HG02981 (cell line): Measurements from ENCODE around the gene NPHS1.

Source experiments
- ATAC-seq: cut with Tn5 transposase; IDR thresholded peaks from one replicate; pipeline ENCODE4 v1.9.1; 2021; ENCODE audit warnings: mild to moderate bottlenecking, moderate library complexity; ENCODE audit not compliant: unreplicated experiment

NPHS1 gene

GRCh38 chr19:35789195-35789977 is 62.9 kb downstream of the NPHS1 start:
- ATAC-seq, result no peak

DNA sequence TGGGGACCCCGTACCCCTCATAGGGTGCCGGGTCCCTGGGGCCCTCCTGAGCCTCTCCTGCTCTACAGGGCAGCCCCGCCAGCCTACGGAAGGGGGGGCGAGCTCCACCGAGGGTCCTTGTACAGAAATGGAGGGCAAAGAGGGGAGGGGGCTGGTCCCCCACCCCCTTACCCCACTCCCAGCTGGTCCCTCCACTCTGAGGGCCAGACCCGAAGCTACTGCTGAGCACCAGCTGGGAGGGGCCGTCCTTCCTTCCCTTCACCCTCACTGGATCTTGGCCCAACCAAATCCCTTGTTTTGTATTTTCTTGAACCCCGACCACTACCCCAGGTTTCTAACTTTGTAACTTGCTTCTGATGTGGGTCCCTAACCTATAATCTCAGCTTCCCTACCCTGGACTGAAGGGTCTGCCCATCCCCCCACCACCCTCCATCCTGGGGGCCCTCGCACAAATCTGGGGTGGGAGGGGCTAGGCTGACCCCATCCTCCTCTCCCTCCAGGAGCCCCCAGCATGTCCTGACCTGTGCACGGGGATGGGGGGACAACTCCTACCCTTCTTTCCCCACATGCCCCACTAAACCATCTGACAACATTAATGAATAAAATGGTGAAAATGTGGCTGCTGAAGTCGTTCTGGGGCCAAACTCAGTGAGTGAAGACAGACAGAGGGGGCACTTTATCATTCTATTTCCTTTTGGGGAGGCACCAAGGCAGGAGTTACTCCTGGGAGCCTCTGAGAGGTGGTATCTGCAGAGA is 63.9 kb downstream of the NPHS1 start:
- no peak for ATAC-seq

- no peak for ATAC-seq
Observed at GRCh38 chr19:35787227-35787799, 65.0 kb downstream of the NPHS1 start.

DNA sequence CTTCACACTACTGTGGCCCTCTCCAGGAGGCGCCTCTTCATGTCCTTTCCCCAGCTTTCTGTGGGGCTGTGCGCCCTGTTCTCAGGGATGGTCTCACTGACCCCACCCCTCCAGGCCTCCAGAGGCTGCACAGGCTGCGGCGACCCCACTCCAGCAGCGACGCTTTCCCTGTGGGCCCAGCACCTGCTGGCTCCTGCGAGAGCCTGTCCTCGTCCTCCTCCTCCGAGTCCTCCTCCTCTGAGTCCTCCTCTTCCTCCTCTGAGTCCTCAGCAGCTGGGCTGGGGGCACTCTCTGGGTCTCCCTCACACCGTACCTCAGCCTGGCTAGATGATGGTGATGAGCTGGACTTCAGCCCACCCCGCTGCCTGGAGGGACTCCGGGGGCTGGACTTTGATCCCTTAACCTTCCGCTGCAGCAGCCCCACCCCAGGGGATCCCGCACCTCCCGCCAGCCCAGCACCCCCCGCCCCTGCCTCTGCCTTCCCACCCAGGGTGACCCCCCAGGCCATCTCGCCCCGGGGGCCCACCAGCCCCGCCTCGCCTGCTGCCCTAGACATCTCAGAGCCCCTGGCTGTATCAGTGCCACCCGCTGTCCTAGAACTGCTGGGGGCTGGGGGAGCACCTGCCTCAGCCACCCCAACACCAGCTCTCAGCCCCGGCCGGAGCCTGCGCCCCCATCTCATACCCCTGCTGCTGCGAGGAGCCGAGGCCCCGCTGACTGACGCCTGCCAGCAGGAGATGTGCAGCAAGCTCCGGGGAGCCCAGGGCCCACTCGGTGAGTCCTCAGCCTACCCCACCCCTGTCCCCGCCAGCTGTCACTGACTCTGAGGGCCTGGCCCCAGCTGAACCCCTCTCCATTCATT is 65.8 kb downstream of the NPHS1 start:
- ATAC-seq, result no peak

DNA sequence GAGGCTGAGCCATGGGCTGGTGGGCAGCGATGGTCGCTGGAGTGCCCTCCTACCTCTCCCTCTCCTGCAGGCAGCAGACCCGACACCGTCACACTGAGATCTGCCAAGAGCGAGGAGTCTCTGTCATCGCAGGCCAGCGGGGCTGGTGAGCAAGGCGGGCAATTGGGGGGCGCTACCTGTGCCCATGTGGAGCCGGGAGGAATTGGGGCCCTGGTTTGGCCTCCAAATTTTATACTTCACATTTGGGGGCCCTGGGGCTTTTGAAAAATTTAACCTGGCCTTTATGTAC is 67.0 kb downstream of the NPHS1 start:
- ATAC-seq, result no peak

DNA sequence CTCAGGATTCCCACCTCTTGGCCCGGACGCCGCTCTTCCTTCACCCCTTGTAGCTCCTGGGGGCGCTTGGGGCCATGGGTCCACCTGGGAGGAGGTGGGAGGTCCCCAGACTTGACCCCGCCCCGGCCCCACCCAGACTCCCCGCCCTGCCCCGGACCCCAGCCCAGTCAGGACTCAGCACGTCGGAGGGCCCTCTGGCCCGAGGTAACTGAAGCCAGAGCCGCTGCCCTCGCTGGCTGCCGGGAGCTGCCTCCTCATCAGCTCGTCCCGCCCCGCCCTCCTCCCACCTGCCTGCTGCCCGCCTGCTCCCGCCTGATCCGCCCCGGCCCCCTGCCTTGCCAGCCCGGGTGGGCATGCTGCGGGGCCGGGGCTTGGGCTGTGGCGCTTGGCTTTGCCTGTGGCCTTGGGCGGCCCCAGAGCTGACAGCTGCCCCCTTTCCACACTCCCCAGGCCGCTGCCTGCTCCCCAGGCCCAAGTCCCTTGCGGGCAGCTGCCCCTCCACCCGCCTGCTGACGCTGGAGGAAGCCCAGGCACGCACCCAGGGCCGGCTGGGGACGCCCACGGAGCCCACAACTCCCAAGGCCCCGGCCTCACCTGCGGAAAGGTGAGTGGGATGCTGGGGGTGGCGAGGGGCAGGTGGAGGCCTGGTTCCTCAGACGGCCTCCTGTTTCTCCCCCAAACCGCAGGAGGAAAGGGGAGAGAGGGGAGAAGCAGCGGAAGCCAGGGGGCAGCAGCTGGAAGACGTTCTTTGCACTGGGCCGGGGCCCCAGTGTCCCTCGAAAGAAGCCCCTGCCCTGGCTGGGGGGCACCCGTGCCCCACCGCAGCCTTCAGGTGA is 67.6 kb downstream of the NPHS1 start:
- ATAC-seq, result no peak

- ATAC-seq, result no peak
Observed at GRCh38 chr19:35783469-35784434, 68.6 kb downstream of the NPHS1 start.

DNA sequence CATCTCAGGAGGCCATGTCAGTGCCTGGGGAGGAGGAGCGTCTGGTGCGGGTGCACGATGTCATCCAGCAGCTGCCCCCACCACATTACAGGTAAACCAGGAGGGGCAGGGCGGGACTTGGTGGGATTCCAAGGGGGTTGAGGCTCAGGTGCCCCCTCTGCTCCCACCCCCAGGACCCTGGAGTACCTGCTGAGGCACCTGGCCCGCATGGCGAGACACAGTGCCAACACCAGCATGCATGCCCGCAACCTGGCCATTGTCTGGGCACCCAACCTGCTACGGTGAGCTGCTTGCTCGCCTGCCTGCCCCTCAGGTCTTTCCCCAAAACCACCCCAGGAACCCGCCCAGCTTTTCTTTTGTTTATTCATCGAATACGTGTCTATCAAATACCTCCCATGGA is 69.7 kb downstream of the NPHS1 start:
- ATAC-seq, result no peak

DNA sequence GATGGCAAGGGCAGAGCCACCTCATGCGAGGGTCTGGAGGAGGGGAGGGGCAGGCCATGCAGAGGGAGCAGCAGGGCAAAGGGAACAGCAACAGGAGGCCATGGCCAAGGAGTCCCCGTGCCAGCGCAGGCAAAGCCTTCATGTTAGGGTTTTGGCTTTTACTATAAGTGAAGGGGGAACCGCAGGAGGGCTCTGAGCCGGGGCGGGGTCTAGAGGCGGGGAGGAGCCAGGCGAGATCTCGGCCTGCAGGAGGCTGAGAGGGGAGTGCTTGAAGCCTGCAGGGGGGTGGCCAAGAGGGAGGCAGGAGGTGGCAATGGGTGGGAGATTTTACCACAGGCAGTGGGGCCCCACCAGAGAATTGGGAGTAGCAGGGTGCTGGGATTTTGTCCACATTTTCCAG is 70.7 kb downstream of the NPHS1 start:
- no peak for ATAC-seq

DNA sequence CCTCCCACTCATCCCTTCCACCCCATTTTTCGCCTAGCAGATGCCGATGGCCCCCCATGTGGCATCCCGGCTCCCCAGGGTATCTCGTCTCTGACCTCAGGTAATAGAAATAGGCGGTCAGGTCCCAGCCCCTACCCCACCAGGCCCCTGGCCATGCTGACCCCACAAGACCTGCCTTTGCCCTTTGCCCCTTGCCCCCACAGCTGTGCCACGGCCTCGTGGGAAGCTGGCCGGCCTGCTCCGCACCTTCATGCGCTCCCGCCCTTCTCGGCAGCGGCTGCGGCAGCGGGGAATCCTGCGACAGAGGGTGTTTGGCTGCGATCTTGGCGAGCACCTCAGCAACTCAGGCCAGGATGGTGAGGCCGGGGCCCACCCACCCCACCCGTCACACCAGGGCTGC is 71.6 kb downstream of the NPHS1 start:
- ATAC-seq, result no peak

DNA sequence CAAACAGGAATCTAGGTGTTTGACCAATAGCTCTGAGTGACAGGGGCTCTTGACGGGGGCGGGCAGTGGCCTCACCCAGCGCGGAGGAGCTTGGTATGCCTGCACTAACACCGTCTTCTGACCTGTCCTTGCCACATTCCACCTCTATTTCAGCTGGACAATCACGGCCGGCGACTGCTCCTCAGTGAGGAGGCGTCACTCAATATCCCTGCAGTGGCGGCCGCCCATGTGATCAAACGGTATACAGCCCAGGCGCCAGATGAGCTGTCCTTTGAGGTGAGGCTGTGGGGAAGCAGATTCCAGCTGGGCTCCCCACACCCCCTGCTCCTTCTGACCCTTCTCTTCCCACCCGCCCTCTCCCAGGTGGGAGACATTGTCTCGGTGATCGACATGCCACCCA is 72.2 kb downstream of the NPHS1 start:
- ATAC-seq, result no peak

GRCh38 chr19:35779033-35779432 is 73.3 kb downstream of the NPHS1 start:
- no peak for ATAC-seq

- ATAC-seq, result no peak
Observed at GRCh38 chr19:35777961-35778360, 74.3 kb downstream of the NPHS1 start.

- ATAC-seq, result no peak
Observed at GRCh38 chr19:35777086-35777841, 75.0 kb downstream of the NPHS1 start.

GRCh38 chr19:35776102-35776788 is 76.1 kb downstream of the NPHS1 start:
- ATAC-seq, result no peak
